H9 (cell line): ENCODE measurements around the gene TSSK2. TPM values are rescaled to one million over a fixed set of nuclear protein-coding genes. Genes with fewer than 3 reads are reported as not detected.

Experiments
- DNase-seq: peaks from one replicate; pipeline ENCODE4 v3.0.0-alpha.2; 2017
- H2AFZ ChIP-seq: one replicate; pipeline ENCODE4 v1.6.1; 2013; ENCODE audit warnings: mild to moderate bottlenecking, low read length, control low read depth, moderate library complexity
- H2AK5ac ChIP-seq: 2 replicates; pipeline ENCODE4 v1.6.1; 2013; ENCODE audit warnings: low read length, control low read depth, mixed read lengths; ENCODE audit not compliant: insufficient read length
- H2BK120ac ChIP-seq: one replicate; pipeline ENCODE4 v1.6.1; 2013; ENCODE audit warnings: low read depth, mild to moderate bottlenecking, low read length, control low read depth, inconsistent platforms; ENCODE audit not compliant: poor library complexity, severe bottlenecking
- H2BK12ac ChIP-seq: 2 replicates; pipeline ENCODE4 v1.6.1; 2013; ENCODE audit warnings: low read length, control low read depth, mixed read lengths, low read depth; ENCODE audit not compliant: insufficient read length
- H2BK15ac ChIP-seq: 2 replicates; pipeline ENCODE4 v1.6.1; 2013; ENCODE audit warnings: low read depth, low read length, control low read depth
- H2BK20ac ChIP-seq: one replicate; pipeline ENCODE4 v1.6.1; 2013; ENCODE audit warnings: low read depth, mild to moderate bottlenecking, low read length, control low read depth, inconsistent platforms; ENCODE audit not compliant: poor library complexity, severe bottlenecking
- H2BK5ac ChIP-seq: 2 replicates; pipeline ENCODE4 v1.6.1; 2013; ENCODE audit warnings: low read length, control low read depth, mixed read lengths; ENCODE audit not compliant: insufficient read length
- H3K14ac ChIP-seq: 2 replicates; pipeline ENCODE4 v1.6.1; 2013; ENCODE audit warnings: low read length, control low read depth; ENCODE audit not compliant: insufficient read depth
- H3K18ac ChIP-seq: 2 replicates; pipeline ENCODE4 v1.6.1; 2013; ENCODE audit warnings: low read depth, mild to moderate bottlenecking, mixed read lengths, low read length, control low read depth; ENCODE audit not compliant: insufficient read length
- H3K23ac ChIP-seq: 2 replicates; pipeline ENCODE4 v1.6.1; 2013; ENCODE audit warnings: low read length, control low read depth, mixed read lengths, low read depth; ENCODE audit not compliant: insufficient read length
- H3K23me2 ChIP-seq: 2 replicates; pipeline ENCODE4 v1.6.1; 2013; ENCODE audit warnings: low read depth, mild to moderate bottlenecking, mixed read lengths, low read length, control low read depth; ENCODE audit not compliant: insufficient read length, poor library complexity, severe bottlenecking
- H3K27ac ChIP-seq: 2 replicates; pipeline ENCODE4 v1.5.1; 2013; ENCODE audit warnings: low read length, control low read depth, mixed read lengths, low read depth; ENCODE audit not compliant: insufficient read length
- H3K27me3 ChIP-seq: 2 replicates; pipeline ENCODE4 v1.6.1; 2013; ENCODE audit warnings: low read length, control low read depth, inconsistent platforms; ENCODE audit not compliant: insufficient read depth
- H3K4ac ChIP-seq: 2 replicates; pipeline ENCODE4 v1.6.1; 2013; ENCODE audit warnings: low read depth, mild to moderate bottlenecking, control low read depth, inconsistent platforms, low read length, moderate library complexity
- H3K4me1 ChIP-seq: 2 replicates; pipeline ENCODE4 v1.6.1; 2013; ENCODE audit warnings: low read length, control low read depth, inconsistent platforms; ENCODE audit not compliant: insufficient read depth
- H3K4me2 ChIP-seq: 2 replicates; pipeline ENCODE4 v1.6.1; 2013; ENCODE audit warnings: low read length, control low read depth, mixed read lengths; ENCODE audit not compliant: insufficient read length, insufficient read depth
- H3K56ac ChIP-seq: 2 replicates; pipeline ENCODE4 v1.6.1; 2013; ENCODE audit warnings: low read depth, mild to moderate bottlenecking, mixed read lengths, low read length, control low read depth; ENCODE audit not compliant: insufficient read length
- H3K79me1 ChIP-seq: 2 replicates; pipeline ENCODE4 v1.6.1; 2013; ENCODE audit warnings: low read depth, mild to moderate bottlenecking, moderate library complexity, low read length, control low read depth, inconsistent platforms; ENCODE audit not compliant: insufficient read depth, poor library complexity, severe bottlenecking
- H3K79me2 ChIP-seq: 2 replicates; pipeline ENCODE4 v1.6.1; 2013; ENCODE audit warnings: low read length, control low read depth, inconsistent platforms; ENCODE audit not compliant: insufficient read depth
- H3K9ac ChIP-seq: 2 replicates; pipeline ENCODE4 v1.6.1; 2013; ENCODE audit warnings: low read length, control low read depth, mixed read lengths; ENCODE audit not compliant: insufficient read length; ENCODE audit errors: extremely low read depth
- H3K9me3 ChIP-seq: one replicate; pipeline ENCODE4 v1.6.1; 2013; ENCODE audit warnings: low read depth, low read length, inconsistent platforms; ENCODE audit not compliant: control insufficient read depth
- H3T11ph ChIP-seq: one replicate; pipeline ENCODE4 v1.6.1; 2013; ENCODE audit warnings: mild to moderate bottlenecking, low read length, control low read depth, inconsistent platforms
- H4K20me1 ChIP-seq: one replicate; pipeline ENCODE4 v1.6.1; 2013; ENCODE audit not compliant: control insufficient read depth, insufficient read length, insufficient read depth
- H4K5ac ChIP-seq: 2 replicates; pipeline ENCODE4 v1.6.1; 2013; ENCODE audit warnings: low read depth, mild to moderate bottlenecking, mixed read lengths, low read length, control low read depth; ENCODE audit not compliant: insufficient read length
- H4K8ac ChIP-seq: replicated peaks from 2 replicates; pipeline ENCODE4 v1.6.1; 2013; ENCODE audit warnings: low read length, control low read depth, mixed read lengths, low read depth; ENCODE audit not compliant: insufficient read length
- H4K91ac ChIP-seq: 2 replicates; pipeline ENCODE4 v1.6.1; 2013; ENCODE audit warnings: low read depth, mild to moderate bottlenecking, moderate library complexity, mixed read lengths, low read length, control low read depth; ENCODE audit not compliant: insufficient read length
- H3K27ac Mint-ChIP-seq, 3 experiments: 2 replicates in 2 of 3; 3 replicates in 1 of 3; pipeline ENCODE4 v1.8.0; 2020 to 2021; ENCODE audit warnings: mixed read lengths in 3 of 3, mild to moderate bottlenecking in 1 of 3, moderate library complexity in 1 of 3
- H3K27me3 Mint-ChIP-seq: 2 replicates; pipeline ENCODE4 v1.8.0; 2021; ENCODE audit warnings: low read depth, mild to moderate bottlenecking, moderate library complexity, mixed read lengths
- H3K36me3 Mint-ChIP-seq, 3 experiments: 2 replicates in 2 of 3; 3 replicates in 1 of 3; pipeline ENCODE4 v1.8.0; 2020 to 2021; ENCODE audit warnings: low read depth in 3 of 3, mixed read lengths in 3 of 3; ENCODE audit not compliant: insufficient read depth in 1 of 3
- H3K4me1 Mint-ChIP-seq, 2 experiments: 2 replicates each; pipeline ENCODE4 v1.8.0; 2020; ENCODE audit warnings: mixed read lengths in 2 of 2
- H3K4me3 Mint-ChIP-seq, 2 experiments: 2 replicates in 1 of 2; 3 replicates in 1 of 2; pipeline ENCODE4 v1.8.0; 2020 to 2021; ENCODE audit warnings: mild to moderate bottlenecking in 2 of 2, mixed read lengths in 2 of 2, moderate library complexity in 1 of 2
- H3K9me3 Mint-ChIP-seq, 2 experiments: 2 replicates in 1 of 2; 3 replicates in 1 of 2; pipeline ENCODE4 v1.8.0; 2020; ENCODE audit warnings: mild to moderate bottlenecking in 2 of 2, mixed read lengths in 2 of 2, moderate library complexity in 1 of 2
- WGBS: extraction: QIAGEN DNeasy Blood & Tissue Kit; methylation state at CpG from one replicate; pipeline ENCODE4 v1.1.7; 2013; ENCODE audit warnings: missing lambda C conversion rate, low lambda C conversion rate, mixed read lengths; ENCODE audit not compliant: insufficient read length; ENCODE audit errors: extremely low coverage; 5-methylcytosine and 5-hydroxymethylcytosine counted together
- total RNA-seq: library from RNA; stranded (reverse); gene quantifications from 2 replicates; pipeline ENCODE4 v1.2.1, GENCODE V29; 2021
- TF ChIP-seq, protein P1 (sequence below): fragments of 200-600 bp; sonication (generic); conservative IDR thresholded peaks from 3 replicates; pipeline ENCODE4 v1.8.0; 2021; ENCODE audit warnings: antibody characterized with exemption, mild to moderate bottlenecking

The TSSK2 gene
- total RNA-seq, 1 experiment from 2014 or later = not detected

DNA sequence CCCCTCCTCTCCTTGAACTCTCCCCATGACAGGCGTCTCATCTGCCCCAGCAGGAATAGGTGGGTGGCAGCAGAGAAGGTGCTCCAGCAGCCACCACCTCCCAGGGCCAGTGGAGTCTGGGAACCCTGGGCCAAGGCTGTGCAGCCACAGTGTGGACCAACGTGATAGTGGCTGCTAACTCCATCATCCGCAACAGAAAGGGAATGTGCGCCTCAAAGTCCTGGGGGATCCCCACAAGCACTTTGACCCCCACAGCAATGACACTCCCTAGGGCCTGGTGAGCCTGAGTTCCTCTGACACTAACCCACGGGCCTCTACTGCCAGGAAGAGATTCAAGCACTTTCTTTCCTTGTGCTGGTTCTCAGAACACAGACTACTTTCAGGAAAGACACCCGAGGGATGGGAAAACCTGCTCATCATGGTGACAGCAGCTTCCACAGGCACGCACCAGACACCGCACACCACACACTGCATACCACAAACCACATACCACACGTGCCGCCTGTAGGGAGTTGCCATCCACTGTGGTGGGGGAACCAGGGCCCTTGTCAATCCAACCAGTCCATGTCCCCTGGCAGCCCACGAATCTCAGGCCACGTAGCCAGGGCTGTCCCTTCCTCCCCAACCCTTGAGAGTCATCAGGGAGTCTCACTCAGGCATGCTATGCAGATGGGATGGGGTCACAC is 50.8 kb downstream of the TSSK2 start:
- no peaks in the 10 kb centered on the region; the same call in 1 of the 2 replicates for H3K4me1 ChIP-seq
- H2BK15ac ChIP-seq = no peak overlapping the region
- H3K18ac ChIP-seq = no peak overlapping the region
- H4K91ac ChIP-seq = no peak overlapping the region
- H3K27ac ChIP-seq = no peak overlapping the region
- H3K4me3 Mint-ChIP-seq = no peak overlapping the region
- H3K27me3 ChIP-seq = no peaks in the 10 kb centered on the region
- H3K9me3 Mint-ChIP-seq = no peaks in the 10 kb centered on the region
- DNase-seq = no peak
- no peaks in the 10 kb centered on the region for H3K79me2 ChIP-seq
- H3K56ac ChIP-seq = no peak overlapping the region
- no peaks in the 10 kb centered on the region for H3K9me3 ChIP-seq
- H3K9ac ChIP-seq = no peak overlapping the region
- no peaks in the 10 kb centered on the region for H3K27me3 Mint-ChIP-seq
- H3K27ac Mint-ChIP-seq = peak overlapping the region in 2 of 3 experiments; percentile 90 to 94; a peak in 4 of 7 replicates
- TF ChIP-seq, protein P1, sequence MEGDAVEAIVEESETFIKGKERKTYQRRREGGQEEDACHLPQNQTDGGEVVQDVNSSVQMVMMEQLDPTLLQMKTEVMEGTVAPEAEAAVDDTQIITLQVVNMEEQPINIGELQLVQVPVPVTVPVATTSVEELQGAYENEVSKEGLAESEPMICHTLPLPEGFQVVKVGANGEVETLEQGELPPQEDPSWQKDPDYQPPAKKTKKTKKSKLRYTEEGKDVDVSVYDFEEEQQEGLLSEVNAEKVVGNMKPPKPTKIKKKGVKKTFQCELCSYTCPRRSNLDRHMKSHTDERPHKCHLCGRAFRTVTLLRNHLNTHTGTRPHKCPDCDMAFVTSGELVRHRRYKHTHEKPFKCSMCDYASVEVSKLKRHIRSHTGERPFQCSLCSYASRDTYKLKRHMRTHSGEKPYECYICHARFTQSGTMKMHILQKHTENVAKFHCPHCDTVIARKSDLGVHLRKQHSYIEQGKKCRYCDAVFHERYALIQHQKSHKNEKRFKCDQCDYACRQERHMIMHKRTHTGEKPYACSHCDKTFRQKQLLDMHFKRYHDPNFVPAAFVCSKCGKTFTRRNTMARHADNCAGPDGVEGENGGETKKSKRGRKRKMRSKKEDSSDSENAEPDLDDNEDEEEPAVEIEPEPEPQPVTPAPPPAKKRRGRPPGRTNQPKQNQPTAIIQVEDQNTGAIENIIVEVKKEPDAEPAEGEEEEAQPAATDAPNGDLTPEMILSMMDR = no peak
- no peaks in the 10 kb centered on the region for H3K79me1 ChIP-seq
- no peak overlapping the region for H2BK5ac ChIP-seq
- H3K4me1 Mint-ChIP-seq = peaks cover 14 to 15% of the 10 kb centered on the region in 2 experiments
- H3K23me2 ChIP-seq = peaks cover 5% of the 10 kb centered on the region
- no peak overlapping the region for H4K8ac ChIP-seq
- H3K14ac ChIP-seq = no peak overlapping the region
- H3K23ac ChIP-seq = no peak overlapping the region
- H4K20me1 ChIP-seq = no peaks in the 10 kb centered on the region
- H2BK20ac ChIP-seq = no peak overlapping the region
- no peak overlapping the region for H3K4me2 ChIP-seq
- H2AK5ac ChIP-seq = no peak overlapping the region
- no peak overlapping the region for H4K5ac ChIP-seq
- no CpG with 5 or more reads among the region's 12 CpGs for WGBS
- 0 out of 7 replicates have a peak, but pooled peaks cover 0 to 3% (median 0%) of the 10 kb centered on the region in 3 experiments for H3K36me3 Mint-ChIP-seq
- no peak overlapping the region for H2BK120ac ChIP-seq
- H2BK12ac ChIP-seq = no peak overlapping the region
- no peak overlapping the region for H2AFZ ChIP-seq
- H3T11ph ChIP-seq = no peak overlapping the region
- no peak overlapping the region for H3K4ac ChIP-seq

Other genes starting within 250 kb of the TSSK2 start
- 1.8 and 2.2 TPM in 2 replicates for gene DGCR6, start 225.0 kb upstream of the TSSK2 start, total RNA-seq
- 51.2 and 54.3 TPM in 2 replicates for gene PRODH, start 195.0 kb upstream of the TSSK2 start, total RNA-seq
- gene DGCR2, start 8.9 kb upstream of the TSSK2 start, total RNA-seq = 47.2 and 50.7 TPM in 2 replicates
- 18.7 and 19.4 TPM in 2 replicates for gene ESS2, start 13.3 kb downstream of the TSSK2 start, total RNA-seq
- 0.22 TPM in 2 replicates for gene GSC2, start 19.0 kb downstream of the TSSK2 start, total RNA-seq
- gene SLC25A1, start 47.4 kb downstream of the TSSK2 start, total RNA-seq = 151 and 156 TPM in 2 replicates
- gene CLTCL1, start 160.4 kb downstream of the TSSK2 start, total RNA-seq = 11.1 and 11.7 TPM in 2 replicates